CD4-positive, alpha-beta T cell treated with Interleukin-10 for 1 hour (primary cell): ENCODE data around the gene TRUB1.

Source experiments
- DNase-seq: peaks from one replicate; pipeline ENCODE4 v3.0.0-alpha.2; 2020

Gene TRUB1

DNA sequence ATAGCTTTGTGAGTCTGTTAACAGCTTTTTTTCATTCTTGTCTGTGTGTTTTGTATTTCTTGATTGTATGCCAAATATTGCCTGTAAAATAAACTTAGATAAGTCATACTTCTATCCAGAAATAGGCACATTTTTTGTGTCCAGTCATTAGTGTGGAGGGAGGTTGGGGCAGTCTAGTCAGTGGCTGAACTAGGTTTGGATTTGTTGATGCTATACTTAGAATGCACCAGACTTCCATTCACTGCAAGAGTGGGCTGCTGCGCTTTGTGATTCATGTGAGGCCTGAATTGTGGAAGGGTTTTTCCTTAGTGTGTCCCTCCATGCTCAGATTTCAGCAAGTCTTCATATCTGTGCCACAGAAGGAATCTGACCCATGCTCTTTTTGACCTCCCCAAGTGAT is 50.0 kb downstream of the TRUB1 start:
- DNase-seq: no peak

GRCh38 chr10:114990586-114990985 is 52.6 kb downstream of the TRUB1 start:
- DNase-seq: no peak

- no peak for DNase-seq
These were observed 53.0 kb downstream of the TRUB1 start for GRCh38 chr10:114990991-114991390.

DNA sequence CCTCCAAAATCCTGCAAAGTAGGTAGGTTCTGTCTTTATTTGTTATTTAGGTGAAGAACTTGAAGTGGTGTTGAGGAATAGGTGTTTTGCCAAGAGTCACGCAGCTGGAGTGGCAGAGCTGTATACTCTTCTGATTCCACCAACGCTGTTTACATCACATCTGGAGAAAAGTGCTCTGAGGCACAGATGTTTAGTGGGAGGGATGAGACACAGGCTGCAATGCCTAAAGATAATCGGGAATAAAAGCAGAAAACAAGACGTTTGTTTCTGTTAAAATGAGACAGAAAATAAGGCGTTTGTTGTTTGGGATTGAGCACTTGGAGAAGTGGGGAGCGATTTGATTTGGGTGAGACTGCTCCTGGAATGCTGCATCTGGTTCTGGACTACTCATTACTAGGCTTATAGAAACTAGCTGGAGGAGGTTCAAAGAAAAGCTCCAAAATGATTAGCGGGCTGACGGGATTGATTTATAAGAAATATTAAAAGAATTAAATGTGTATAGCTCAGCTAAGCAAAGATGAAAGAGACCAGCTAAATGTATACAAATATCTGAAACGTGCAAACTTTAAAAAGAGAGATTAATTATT is 54.3 kb downstream of the TRUB1 start:
- DNase-seq: no peak

- no peak for DNase-seq
These were observed 57.7 kb downstream of the TRUB1 start for GRCh38 chr10:114995468-114996247.

DNA sequence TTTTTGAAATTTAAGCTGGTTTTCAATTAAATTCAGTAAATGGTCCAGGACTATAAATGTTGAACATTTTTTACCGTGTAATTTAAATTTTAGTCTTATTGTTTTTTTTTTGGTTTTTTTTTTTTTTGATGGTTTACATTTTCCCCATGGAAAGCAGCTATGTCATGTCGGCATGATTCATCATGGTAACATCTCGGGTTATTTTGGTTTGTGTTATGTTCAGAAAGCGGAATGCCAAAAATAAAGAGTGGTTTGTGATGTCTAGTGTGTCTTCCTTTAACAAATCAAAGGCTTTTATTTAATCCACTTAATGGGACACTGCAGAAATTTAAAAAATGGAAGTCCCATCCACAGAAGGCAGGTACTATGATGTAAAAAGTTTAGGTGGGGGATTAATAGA is 58.5 kb downstream of the TRUB1 start:
- DNase-seq: no peak

GRCh38 chr10:114998993-114999392 is 61.0 kb downstream of the TRUB1 start:
- no peak for DNase-seq

GRCh38 chr10:115001506-115002381 is 63.7 kb downstream of the TRUB1 start:
- DNase-seq: no peak

- DNase-seq: no peak
These were observed 65.4 kb downstream of the TRUB1 start for GRCh38 chr10:115003396-115003795.

GRCh38 chr10:115004236-115004862 is 66.4 kb downstream of the TRUB1 start:
- DNase-seq: no peak

GRCh38 chr10:115005771-115006170 is 67.8 kb downstream of the TRUB1 start:
- no peak for DNase-seq

- no peak for DNase-seq
These were observed 80.4 kb downstream of the TRUB1 start for GRCh38 chr10:115018185-115018931.

- DNase-seq: no peak
These were observed 82.5 kb downstream of the TRUB1 start for GRCh38 chr10:115020449-115020848.

GRCh38 chr10:115022733-115023132 is 84.7 kb downstream of the TRUB1 start:
- no peak for DNase-seq

DNA sequence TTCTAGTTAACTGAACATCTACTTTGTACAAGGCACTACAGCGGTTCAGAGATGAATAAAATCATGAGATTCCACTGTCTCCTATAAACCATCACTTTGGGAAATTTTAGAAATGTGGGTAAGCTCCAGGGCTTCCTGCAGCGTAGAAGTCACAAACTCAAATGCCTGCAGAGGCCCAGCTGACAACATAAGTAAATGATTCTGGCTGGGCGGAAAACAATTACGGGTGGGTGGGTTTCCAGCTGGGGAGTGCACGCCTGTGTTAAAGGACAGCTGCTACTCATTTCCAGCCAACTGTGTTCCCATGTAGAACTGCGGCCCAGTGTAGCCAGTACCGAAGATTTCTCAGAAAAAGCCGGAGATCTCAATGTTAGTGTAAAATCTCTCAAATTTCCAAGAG is 85.7 kb downstream of the TRUB1 start:
- DNase-seq: no peak

GRCh38 chr10:115024371-115024770 is 86.4 kb downstream of the TRUB1 start:
- no peak for DNase-seq

DNA sequence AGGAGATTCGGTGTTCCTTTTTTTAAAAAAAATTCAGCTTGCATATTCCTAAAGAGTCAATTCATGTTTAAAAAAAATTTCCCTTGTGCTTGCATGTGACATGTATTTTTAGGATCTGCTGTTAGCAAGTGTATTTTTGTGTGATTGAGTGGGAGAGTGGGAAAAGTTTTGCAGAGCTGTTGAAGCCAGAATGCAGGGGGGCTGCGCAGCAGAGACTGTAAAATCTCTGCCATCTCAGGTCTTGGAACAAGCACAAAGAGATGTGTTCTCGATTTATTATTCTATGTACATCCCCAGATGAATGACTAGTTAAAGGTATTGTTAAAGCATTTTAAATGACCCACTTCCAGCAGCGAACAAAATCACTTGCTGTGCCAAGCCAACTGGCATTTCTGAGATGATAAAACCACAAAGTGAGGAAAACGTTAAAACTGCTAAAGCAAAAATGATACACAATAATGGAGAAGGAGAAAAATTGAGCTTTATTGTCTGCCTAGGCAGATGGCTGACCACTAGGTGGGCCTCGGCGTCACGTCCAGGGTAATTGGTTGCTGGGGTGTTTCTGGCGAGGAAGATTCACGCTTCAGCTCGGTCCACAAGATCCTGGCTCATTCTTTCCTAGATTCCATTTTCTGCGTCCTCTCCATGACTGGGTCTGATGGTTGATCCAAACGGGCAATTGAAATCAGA is 88.2 kb downstream of the TRUB1 start:
- DNase-seq: no peak

GRCh38 chr10:115026746-115027140 is 88.7 kb downstream of the TRUB1 start:
- DNase-seq: no peak
